ENCODE results near the gene TDRD6.

The TDRD6 gene

GRCh38 chr6:46652232-46652602 lies 35.5 kb upstream of the TDRD6 start:
- H3K4me3 ChIP-seq (ENCODE audit: extremely low read depth, insufficient read depth, low read length, poor library complexity, severe bottlenecking): peak overlapping the region; percentile 72
- WGBS, 2 experiments (ENCODE audit: insufficient coverage in 2 of 2): no CpG with 5 or more reads among the region's 6 CpGs
- H3K9me3 ChIP-seq (ENCODE audit: control insufficient read depth, low read length): no peaks in the 10 kb centered on the region
- H3K27ac ChIP-seq (ENCODE audit: low read depth, low read length, severe bottlenecking): no peak overlapping the region
- no peaks in the 10 kb centered on the region for H3K36me3 ChIP-seq (ENCODE audit: control insufficient read depth, insufficient read depth, low read length)
- H3K4me1 ChIP-seq (ENCODE audit: control insufficient read depth, insufficient read depth, low read length, poor library complexity, severe bottlenecking): no peaks in the 10 kb centered on the region

GRCh38 chr6:46652603-46653438 lies 34.9 kb upstream of the TDRD6 start, which contains the start of the genes CYP39A1 and SLC25A27:
Gene CYP39A1 (minus strand): TSS chr6:46652818. CDS start chr6:46652582, 236 bp downstream.
Gene SLC25A27 (plus strand): TSS chr6:46652975. CDS start chr6:46653193, 218 bp downstream.
- Histone ChIP-seq H3K4me1 (ENCODE audit: control insufficient read depth, insufficient read depth, low read length, poor library complexity, severe bottlenecking) (no peaks in the 10 kb centered on the region), H3K27ac (ENCODE audit: low read depth, low read length, severe bottlenecking) (no peak within 1 kb of the TSS), H3K9me3 (ENCODE audit: control insufficient read depth, low read length) (no peaks in the 10 kb centered on the region), H3K36me3 (ENCODE audit: control insufficient read depth, insufficient read depth, low read length) (no peaks in the 10 kb centered on the region), H3K4me3 (ENCODE audit: extremely low read depth, insufficient read depth, low read length, poor library complexity, severe bottlenecking) (peak within 1 kb of the TSS; percentile 72)
- 0% methylated on average over 54 to 62 of the region's 72 CpGs for WGBS, 2 experiments (ENCODE audit: insufficient coverage in 2 of 2)

- WGBS, 2 experiments (ENCODE audit: insufficient coverage in 2 of 2): 13% methylated on average over 1 of the region's 10 CpGs; no CpG with 5 or more reads in 1 of the 2 experiments
- Histone ChIP-seq H3K36me3 (ENCODE audit: control insufficient read depth, insufficient read depth, low read length) (no peaks in the 10 kb centered on the region), H3K9me3 (ENCODE audit: control insufficient read depth, low read length) (no peaks in the 10 kb centered on the region), H3K4me3 (ENCODE audit: extremely low read depth, insufficient read depth, low read length, poor library complexity, severe bottlenecking) (peak overlapping the region; percentile 72), H3K4me1 (ENCODE audit: control insufficient read depth, insufficient read depth, low read length, poor library complexity, severe bottlenecking) (no peaks in the 10 kb centered on the region), H3K27ac (ENCODE audit: low read depth, low read length, severe bottlenecking) (no peak overlapping the region)
These were observed 34.1 kb upstream of the TDRD6 start for GRCh38 chr6:46653439-46654195.

GRCh38 chr6:46655803-46656202 lies 31.9 kb upstream of the TDRD6 start:
- 10% methylated on average over 4 of the region's 6 CpGs; no CpG with 5 or more reads in 1 of the 2 experiments for WGBS, 2 experiments (ENCODE audit: insufficient coverage in 2 of 2)

GRCh38 chr6:46657642-46658041 lies 30.0 kb upstream of the TDRD6 start:
- Histone ChIP-seq H3K36me3 (ENCODE audit: control insufficient read depth, insufficient read depth, low read length) (no peaks in the 10 kb centered on the region), H3K4me1 (ENCODE audit: control insufficient read depth, insufficient read depth, low read length, poor library complexity, severe bottlenecking) (no peaks in the 10 kb centered on the region), H3K4me3 (ENCODE audit: extremely low read depth, insufficient read depth, low read length, poor library complexity, severe bottlenecking) (no peak overlapping the region), H3K9me3 (ENCODE audit: control insufficient read depth, low read length) (no peaks in the 10 kb centered on the region), H3K27ac (ENCODE audit: low read depth, low read length, severe bottlenecking) (no peak overlapping the region)

More at GRCh38 chr6:46655803-46656202, 31.9 kb upstream of the TDRD6 start:
- H3K4me1 ChIP-seq (ENCODE audit: control insufficient read depth, insufficient read depth, low read length, poor library complexity, severe bottlenecking): no peaks in the 10 kb centered on the region
- H3K4me3 ChIP-seq (ENCODE audit: extremely low read depth, insufficient read depth, low read length, poor library complexity, severe bottlenecking): no peak overlapping the region
- no peaks in the 10 kb centered on the region for H3K36me3 ChIP-seq (ENCODE audit: control insufficient read depth, insufficient read depth, low read length)
- H3K9me3 ChIP-seq (ENCODE audit: control insufficient read depth, low read length): no peaks in the 10 kb centered on the region
- no peak overlapping the region for H3K27ac ChIP-seq (ENCODE audit: low read depth, low read length, severe bottlenecking)

GRCh38 chr6:46661483-46661882 lies 26.2 kb upstream of the TDRD6 start:
- Histone ChIP-seq H3K4me3 (ENCODE audit: extremely low read depth, insufficient read depth, low read length, poor library complexity, severe bottlenecking) (no peak overlapping the region), H3K4me1 (ENCODE audit: control insufficient read depth, insufficient read depth, low read length, poor library complexity, severe bottlenecking) (no peaks in the 10 kb centered on the region), H3K9me3 (ENCODE audit: control insufficient read depth, low read length) (no peaks in the 10 kb centered on the region), H3K36me3 (ENCODE audit: control insufficient read depth, insufficient read depth, low read length) (no peaks in the 10 kb centered on the region), H3K27ac (ENCODE audit: low read depth, low read length, severe bottlenecking) (no peak overlapping the region)
- WGBS, 2 experiments (ENCODE audit: insufficient coverage in 2 of 2): 90 to 100% methylated on average over 1 to 2 of the region's 2 CpGs

- Histone ChIP-seq H3K36me3 (ENCODE audit: control insufficient read depth, insufficient read depth, low read length) (no peaks in the 10 kb centered on the region), H3K4me1 (ENCODE audit: control insufficient read depth, insufficient read depth, low read length, poor library complexity, severe bottlenecking) (no peaks in the 10 kb centered on the region), H3K9me3 (ENCODE audit: control insufficient read depth, low read length) (no peaks in the 10 kb centered on the region), H3K27ac (ENCODE audit: low read depth, low read length, severe bottlenecking) (no peak overlapping the region), H3K4me3 (ENCODE audit: extremely low read depth, insufficient read depth, low read length, poor library complexity, severe bottlenecking) (no peak overlapping the region)
- 83% methylated on average over 2 of the region's 2 CpGs; no CpG with 5 or more reads in 1 of the 2 experiments for WGBS, 2 experiments (ENCODE audit: insufficient coverage in 2 of 2)
These were observed 20.3 kb upstream of the TDRD6 start for GRCh38 chr6:46667377-46667776.

GRCh38 chr6:46674410-46674809 lies 13.3 kb upstream of the TDRD6 start:
- 83 to 100% methylated on average over 1 of the region's 1 CpG for WGBS, 2 experiments (ENCODE audit: insufficient coverage in 2 of 2)
- Histone ChIP-seq H3K4me3 (ENCODE audit: extremely low read depth, insufficient read depth, low read length, poor library complexity, severe bottlenecking) (no peak overlapping the region), H3K4me1 (ENCODE audit: control insufficient read depth, insufficient read depth, low read length, poor library complexity, severe bottlenecking) (no peaks in the 10 kb centered on the region), H3K27ac (ENCODE audit: low read depth, low read length, severe bottlenecking) (no peak overlapping the region), H3K36me3 (ENCODE audit: control insufficient read depth, insufficient read depth, low read length) (no peaks in the 10 kb centered on the region), H3K9me3 (ENCODE audit: control insufficient read depth, low read length) (no peaks in the 10 kb centered on the region)

GRCh38 chr6:46676604-46677313 lies 10.9 kb upstream of the TDRD6 start:
- Histone ChIP-seq H3K9me3 (ENCODE audit: control insufficient read depth, low read length) (no peaks in the 10 kb centered on the region), H3K27ac (ENCODE audit: low read depth, low read length, severe bottlenecking) (no peak overlapping the region), H3K4me3 (ENCODE audit: extremely low read depth, insufficient read depth, low read length, poor library complexity, severe bottlenecking) (no peak overlapping the region), H3K4me1 (ENCODE audit: control insufficient read depth, insufficient read depth, low read length, poor library complexity, severe bottlenecking) (no peaks in the 10 kb centered on the region), H3K36me3 (ENCODE audit: control insufficient read depth, insufficient read depth, low read length) (no peaks in the 10 kb centered on the region)
- WGBS, 2 experiments (ENCODE audit: insufficient coverage in 2 of 2): 87 to 91% methylated on average over 2 to 5 of the region's 6 CpGs

GRCh38 chr6:46677314-46677654 lies 10.4 kb upstream of the TDRD6 start:
- no peak overlapping the region for H3K27ac ChIP-seq (ENCODE audit: low read depth, low read length, severe bottlenecking)
- no peak overlapping the region for H3K4me3 ChIP-seq (ENCODE audit: extremely low read depth, insufficient read depth, low read length, poor library complexity, severe bottlenecking)

More at GRCh38 chr6:46677314-46677654, 10.4 kb upstream of the TDRD6 start:
- Histone ChIP-seq H3K36me3 (ENCODE audit: control insufficient read depth, insufficient read depth, low read length) (no peaks in the 10 kb centered on the region), H3K9me3 (ENCODE audit: control insufficient read depth, low read length) (no peaks in the 10 kb centered on the region), H3K4me1 (ENCODE audit: control insufficient read depth, insufficient read depth, low read length, poor library complexity, severe bottlenecking) (no peaks in the 10 kb centered on the region)
- no CpG with 5 or more reads among the region's 4 CpGs for WGBS, 2 experiments (ENCODE audit: insufficient coverage in 2 of 2)

Measured in mesodermal cell (in vitro differentiated cells).